Epithelial cell of prostate (primary cell): ENCODE measurements around the gene MPI.
"Not testable (repeated sequence)": the region's sequence is repeated elsewhere in the genome, so short reads cannot be mapped to it uniquely, and the experiment has no call there.

Source experiments
- DNase-seq: peaks from one replicate; pipeline ENCODE4 v3.0.0-alpha.2; 2011; ENCODE audit warnings: low read depth, low spot score
- H3K27ac ChIP-seq: fragments of 450-650 bp; 2 replicates; pipeline ENCODE4 v1.5.1; 2017; ENCODE audit warnings: mild to moderate bottlenecking

MPI gene

DNA sequence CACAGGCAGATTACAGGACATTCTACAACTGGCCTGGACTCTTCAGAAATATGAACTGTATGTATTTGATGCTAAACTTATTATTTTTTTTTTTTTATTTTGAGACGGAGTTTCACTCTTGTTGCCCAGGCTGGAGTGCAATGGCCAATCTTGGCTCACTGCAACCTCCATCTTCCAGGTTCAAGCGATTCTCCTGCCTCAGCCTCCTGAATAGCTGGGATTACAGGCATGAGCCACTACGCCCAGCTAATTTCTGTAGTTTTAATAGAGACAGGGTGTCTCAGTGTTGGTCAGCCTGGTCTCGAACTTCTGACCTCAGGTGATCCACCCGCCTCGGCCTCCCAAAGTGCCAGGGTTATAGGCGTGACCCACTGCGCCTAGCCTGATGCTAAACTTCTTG is 24.0 kb downstream of the MPI start:
- not testable (repeated sequence) for DNase-seq, H3K27ac ChIP-seq

DNA sequence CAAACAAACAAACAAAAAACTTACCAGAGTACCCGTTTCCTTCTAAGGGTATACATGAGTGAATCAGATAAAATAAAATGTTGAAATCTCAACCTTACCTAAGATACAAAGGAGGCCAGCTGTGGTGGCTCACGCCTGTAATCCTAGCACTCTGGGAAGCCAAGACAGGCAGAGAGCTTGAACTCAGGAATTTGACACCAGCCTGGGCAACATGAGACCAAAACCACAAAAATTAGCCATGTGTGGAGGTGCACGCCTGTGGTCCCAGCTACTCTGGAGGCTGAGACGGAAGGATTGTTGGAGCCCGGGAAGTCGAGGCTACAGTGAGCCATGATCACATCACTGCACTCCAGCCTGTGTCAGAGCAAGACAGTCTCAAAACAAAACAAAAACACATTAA is 27.8 kb downstream of the MPI start:
- no peak for DNase-seq
- H3K27ac ChIP-seq: no peak overlapping the region

DNA sequence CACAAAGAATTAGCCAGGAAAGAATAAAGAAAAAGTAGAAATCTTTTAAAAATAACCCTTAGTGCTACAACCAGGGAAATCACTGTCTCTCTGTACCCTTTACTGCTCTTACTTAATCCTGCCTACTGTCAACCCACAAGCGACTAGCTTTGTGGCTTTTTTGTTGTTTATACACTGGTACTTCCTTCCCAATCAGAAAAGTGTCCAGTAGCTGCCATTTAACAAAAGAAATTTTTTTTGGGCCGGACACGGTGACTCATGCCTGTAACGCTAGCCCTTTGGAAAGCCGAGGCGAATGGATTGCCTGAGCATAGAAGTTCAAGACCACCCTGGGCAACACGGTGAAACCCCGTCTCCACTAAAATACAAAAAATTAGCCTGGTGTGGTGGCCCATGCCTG is 30.6 kb downstream of the MPI start:
- no peak for DNase-seq
- H3K27ac ChIP-seq: no peak overlapping the region

DNA sequence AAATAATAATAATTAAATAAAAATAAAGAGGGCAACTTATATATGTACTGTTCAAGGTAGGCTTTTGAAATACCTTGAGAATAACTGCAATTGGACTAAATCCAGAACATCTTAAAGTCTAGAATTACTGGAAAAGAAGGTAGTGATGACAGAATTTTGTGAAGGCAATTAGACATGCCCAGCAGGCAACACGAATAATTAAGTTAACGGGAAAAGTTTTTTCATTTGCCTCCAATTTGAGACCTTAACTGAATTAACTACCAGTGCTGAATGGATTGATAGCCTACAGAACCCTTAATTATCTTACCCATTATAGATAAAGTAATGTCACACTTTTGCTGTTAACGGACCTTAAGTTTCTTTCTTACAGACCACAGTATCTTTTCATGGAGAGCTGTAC is 34.7 kb downstream of the MPI start:
- H3K27ac ChIP-seq: no peak overlapping the region
- DNase-seq: no peak

DNA sequence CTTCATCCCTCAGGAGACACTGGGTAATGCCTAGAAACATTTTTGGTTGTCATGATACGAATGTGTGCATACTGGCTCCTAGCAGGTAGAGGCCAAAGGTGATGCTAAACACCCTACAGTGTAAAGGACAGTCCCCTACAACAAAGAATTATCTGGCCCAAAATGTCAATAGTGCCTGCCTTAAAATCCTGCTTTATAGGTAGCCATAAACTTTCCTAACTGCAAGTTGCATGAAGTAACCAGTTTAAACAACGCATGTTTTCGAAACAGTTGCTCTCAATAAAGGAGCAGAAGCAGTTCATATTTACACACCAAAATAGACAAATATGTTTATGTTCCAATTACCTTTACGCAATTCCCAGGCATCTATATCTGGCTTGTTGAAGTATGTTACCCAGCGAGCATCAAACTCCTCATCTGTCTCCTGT is 38.9 kb downstream of the MPI start:
- no peak overlapping the region for H3K27ac ChIP-seq
- DNase-seq: no peak

DNA sequence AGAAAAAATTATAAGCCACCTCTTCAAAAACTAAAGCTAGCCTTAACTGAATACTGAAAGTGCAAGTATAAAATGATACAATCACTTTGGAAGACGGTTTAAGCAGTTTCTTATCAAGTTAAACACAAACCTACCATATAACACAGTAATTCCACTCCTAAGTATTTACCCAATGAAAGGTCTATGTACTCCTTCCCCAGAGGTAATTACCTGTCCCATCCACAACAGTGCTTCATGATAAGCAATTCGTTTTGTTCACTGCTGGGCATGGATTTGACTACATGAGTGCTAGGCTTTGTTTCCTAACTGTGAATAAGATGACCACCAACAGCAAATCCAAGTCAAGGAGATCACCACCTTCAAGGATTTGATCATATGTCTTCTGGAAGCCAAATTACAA is 43.7 kb downstream of the MPI start:
- no peak for DNase-seq
- H3K27ac ChIP-seq: no peak overlapping the region

DNA sequence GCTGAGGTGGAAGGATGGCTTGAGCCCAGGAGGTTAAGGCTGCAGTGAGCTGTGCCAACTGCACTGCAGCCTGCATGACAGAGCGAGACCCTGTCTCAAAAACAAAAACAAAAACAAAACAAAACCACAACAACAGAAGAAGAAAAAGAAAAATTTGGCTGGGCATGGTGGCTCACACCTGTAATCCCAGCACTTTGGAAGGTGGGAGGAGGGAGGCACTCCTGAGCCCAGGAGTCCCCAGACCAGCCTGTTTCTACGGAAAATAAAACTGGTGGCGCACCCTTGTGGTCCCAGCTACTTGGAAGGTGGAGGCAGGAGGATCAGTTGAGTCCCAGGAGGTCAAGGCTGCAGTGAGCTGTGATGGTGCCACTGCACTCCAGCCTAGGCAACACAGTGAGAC is 45.4 kb downstream of the MPI start:
- H3K27ac ChIP-seq, DNase-seq: not testable (repeated sequence)

DNA sequence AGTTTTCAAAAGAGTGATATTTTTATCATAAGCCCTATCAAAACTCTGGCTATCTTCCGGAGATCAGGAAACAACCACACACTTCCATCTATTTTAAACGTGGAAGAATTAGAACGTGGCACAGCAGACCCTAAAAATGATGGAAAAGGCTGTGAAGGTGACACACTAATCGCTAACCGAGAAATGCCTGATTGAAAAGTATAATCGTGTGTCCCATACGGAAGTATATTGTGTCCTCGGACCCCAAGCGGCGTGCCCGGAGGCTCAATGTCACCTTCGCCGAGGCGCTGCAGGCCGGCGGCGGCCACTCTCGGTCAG is 47.4 kb downstream of the MPI start:
- peak overlapping the region; percentile 80 for H3K27ac ChIP-seq
- DNase-seq: no peak

DNA sequence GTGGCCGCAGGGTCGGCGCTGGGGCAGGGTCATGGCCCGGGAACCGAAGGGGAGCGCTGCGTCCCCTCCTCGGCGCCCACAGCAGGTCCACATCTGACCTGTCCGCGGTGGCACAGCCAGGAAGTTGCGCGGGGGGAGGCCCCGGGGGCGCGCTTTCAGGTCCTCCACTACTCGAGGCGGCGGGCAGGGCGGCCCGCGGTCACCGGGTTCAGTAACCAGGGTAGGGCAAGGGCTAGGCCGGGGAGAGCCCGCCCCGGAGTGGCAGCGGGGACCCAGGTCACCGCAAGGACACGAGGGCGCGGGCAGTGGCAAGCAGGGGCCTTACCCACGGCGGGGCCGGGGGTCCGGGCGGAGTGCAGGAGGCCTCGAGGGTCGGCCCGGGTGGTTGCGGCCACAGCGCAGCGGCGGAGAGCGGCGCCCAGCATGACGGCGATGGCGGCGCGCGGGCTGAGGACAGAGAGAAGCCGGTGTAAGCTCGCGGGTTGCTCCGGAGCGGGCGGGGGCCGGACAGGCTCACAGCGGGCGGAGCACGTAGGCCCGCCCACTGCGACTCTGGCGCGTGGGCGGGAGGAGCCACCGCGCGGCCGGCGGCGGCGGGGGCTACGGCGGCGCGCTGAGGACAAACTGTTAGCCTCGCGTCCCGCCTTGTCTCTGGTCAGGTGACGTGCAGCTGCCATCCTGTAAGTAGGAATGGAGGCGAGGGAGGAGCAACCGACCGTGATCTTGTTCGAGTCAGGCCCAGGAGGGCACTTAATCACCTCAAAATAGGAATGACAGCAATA is 47.9 kb downstream of the MPI start, which contains the start of gene COX5A:
TSS of gene COX5A (minus strand) at position 484 of the 782 bp plus-strand sequence. CDS start at position 425, 59 bp downstream.
- peak; percentile 89 for DNase-seq
- peak within 1 kb of the TSS; percentile 80 for H3K27ac ChIP-seq

DNA sequence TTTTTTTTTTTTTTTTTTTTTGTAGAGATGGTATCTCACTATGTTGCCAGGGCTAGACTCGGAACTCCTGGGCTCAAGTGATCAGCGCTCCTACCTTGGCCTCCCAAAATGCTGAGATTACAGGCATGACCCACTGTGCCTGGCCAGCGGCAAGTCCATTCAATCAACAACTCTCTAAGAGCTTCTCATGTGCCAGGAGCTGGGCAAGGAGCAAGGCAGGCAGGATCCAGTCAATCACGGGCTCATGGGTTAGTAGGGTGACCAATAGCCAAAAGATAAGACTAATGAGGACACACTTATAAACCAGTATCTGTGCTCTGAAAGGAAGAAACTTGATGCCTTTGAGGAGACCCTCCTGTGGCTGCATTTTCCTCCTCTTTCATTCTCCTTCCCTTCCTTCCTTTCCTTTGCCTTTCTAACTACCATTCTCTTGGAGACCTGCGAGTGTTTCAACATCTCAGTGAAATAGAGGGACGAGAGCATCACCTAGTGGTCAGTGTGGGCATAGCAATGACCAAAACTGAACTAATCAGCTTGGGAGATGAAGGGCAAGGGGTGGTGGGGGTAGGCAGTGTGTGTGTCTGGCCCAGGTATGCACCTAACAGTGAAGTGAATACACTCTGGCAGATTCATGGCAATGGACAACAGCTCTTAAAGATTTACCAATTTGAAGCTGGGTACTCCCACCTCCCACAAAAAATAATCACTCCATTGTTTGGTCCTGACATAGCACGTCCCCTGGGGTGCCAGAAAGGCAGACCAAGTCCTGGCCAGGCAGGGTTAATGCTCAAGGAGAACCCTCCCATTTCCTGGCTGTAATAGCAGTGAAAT is 60.5 kb downstream of the MPI start:
- H3K27ac ChIP-seq: no peak overlapping the region
- no peak for DNase-seq

DNA sequence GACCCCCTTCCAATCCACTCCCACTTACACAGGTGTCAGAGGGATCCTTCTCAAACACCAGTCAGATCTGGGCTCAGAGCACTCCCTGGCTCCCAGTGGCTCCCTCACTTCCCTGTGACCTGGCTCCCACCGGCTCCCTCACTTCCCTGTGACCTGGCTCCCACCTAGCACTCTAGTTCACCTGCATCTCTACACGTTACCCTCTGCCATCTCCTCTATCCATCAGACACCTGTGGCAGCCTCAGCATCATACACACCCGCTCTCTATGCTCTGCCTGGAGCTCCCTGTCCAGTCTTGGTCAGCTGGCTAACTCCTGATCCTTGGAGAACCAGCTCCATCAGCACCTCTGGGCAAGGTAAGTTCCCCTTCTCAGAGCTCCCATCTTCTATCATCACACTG is 61.2 kb downstream of the MPI start:
- no peak for DNase-seq
- no peak overlapping the region for H3K27ac ChIP-seq
